ENCODE results near the gene ASAP2. TPM values are rescaled to one million over a fixed set of nuclear protein-coding genes. Genes with fewer than 3 reads are reported as not detected.
A peak's percentile ranks its signal among the peaks of the same experiment; 100 is the strongest.

Gene ASAP2
- total RNA-seq, 1 experiment from 2014 or later: 60.3 TPM

DNA sequence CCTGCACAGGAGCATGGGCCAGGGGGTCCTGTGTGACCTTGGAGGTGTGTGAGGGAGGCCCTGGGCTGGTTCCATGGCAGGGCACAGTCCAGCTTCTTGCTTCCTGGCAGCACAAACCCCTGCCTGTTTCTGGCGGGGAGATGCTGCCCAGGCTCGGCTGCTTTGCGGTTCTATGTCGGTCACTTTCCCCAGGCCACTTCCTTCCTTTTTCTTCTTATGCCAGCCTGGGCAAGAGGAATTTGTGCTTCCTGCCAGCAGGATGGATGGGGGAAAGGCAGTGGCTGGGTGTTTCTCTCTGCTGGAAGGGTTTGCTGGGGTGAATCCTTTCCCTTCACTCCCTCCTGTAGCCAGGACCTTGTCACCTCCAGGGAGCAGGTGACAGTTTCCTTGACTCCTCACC, 24.3 kb downstream of the ASAP2 start:
- Histone ChIP-seq H3K36me3 (ENCODE audit: low read depth) (no peaks in the 10 kb centered on the region), H3K9me2 (ENCODE audit: insufficient read depth) (no peaks in the 10 kb centered on the region), H4K20me1 (ENCODE audit: insufficient read depth) (peaks cover 13% of the 10 kb centered on the region; the same call in 1 of the 2 replicates), H3K4me3 (no peak overlapping the region), H3K4me2 (peak overlapping the region; percentile 79), H3K9me3 (ENCODE audit: insufficient read depth, low read depth) (no peaks in the 10 kb centered on the region), H3K79me2 (ENCODE audit: low read depth) (peaks cover 92% of the 10 kb centered on the region), H3K27me3 (ENCODE audit: insufficient read depth, low read depth) (no peaks in the 10 kb centered on the region), H3F3A (ENCODE audit: insufficient read depth, low read depth) (peaks cover 53% of the 10 kb centered on the region), H2AFZ (no peak overlapping the region), H3K4me1 (replicated peaks; ENCODE audit: insufficient read depth) (peaks cover 71% of the 10 kb centered on the region), H3K27ac (peak overlapping the region; percentile 98)
- no peak for DNase-seq
- POLR2A ChIA-PET (ENCODE audit: unreplicated experiment): no interaction called here
- BruUV-seq (replicated peaks): no TSS peak
- intact Hi-C loops (cut with micrococcal nuclease; ENCODE audit: unreplicated experiment): loop anchor here (1.0 to 10.0 kb wide), 3 partner anchors 52 to 324 kb away; partner anchors contain the start of gene ADAM17
- no peak for TF ChIP-seq EZH2 (IDR thresholded peaks at IDR 0.05; ENCODE audit: low read depth)
- TF ChIP-seq, protein P1, sequence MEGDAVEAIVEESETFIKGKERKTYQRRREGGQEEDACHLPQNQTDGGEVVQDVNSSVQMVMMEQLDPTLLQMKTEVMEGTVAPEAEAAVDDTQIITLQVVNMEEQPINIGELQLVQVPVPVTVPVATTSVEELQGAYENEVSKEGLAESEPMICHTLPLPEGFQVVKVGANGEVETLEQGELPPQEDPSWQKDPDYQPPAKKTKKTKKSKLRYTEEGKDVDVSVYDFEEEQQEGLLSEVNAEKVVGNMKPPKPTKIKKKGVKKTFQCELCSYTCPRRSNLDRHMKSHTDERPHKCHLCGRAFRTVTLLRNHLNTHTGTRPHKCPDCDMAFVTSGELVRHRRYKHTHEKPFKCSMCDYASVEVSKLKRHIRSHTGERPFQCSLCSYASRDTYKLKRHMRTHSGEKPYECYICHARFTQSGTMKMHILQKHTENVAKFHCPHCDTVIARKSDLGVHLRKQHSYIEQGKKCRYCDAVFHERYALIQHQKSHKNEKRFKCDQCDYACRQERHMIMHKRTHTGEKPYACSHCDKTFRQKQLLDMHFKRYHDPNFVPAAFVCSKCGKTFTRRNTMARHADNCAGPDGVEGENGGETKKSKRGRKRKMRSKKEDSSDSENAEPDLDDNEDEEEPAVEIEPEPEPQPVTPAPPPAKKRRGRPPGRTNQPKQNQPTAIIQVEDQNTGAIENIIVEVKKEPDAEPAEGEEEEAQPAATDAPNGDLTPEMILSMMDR (conservative IDR thresholded peaks at IDR 0.05): no peak
- CTCF ChIA-PET: interaction anchor here (0.6 kb wide), 1 partner anchor 28 kb away, joined by 3 read pairs; no protein-coding TSS in a partner anchor

DNA sequence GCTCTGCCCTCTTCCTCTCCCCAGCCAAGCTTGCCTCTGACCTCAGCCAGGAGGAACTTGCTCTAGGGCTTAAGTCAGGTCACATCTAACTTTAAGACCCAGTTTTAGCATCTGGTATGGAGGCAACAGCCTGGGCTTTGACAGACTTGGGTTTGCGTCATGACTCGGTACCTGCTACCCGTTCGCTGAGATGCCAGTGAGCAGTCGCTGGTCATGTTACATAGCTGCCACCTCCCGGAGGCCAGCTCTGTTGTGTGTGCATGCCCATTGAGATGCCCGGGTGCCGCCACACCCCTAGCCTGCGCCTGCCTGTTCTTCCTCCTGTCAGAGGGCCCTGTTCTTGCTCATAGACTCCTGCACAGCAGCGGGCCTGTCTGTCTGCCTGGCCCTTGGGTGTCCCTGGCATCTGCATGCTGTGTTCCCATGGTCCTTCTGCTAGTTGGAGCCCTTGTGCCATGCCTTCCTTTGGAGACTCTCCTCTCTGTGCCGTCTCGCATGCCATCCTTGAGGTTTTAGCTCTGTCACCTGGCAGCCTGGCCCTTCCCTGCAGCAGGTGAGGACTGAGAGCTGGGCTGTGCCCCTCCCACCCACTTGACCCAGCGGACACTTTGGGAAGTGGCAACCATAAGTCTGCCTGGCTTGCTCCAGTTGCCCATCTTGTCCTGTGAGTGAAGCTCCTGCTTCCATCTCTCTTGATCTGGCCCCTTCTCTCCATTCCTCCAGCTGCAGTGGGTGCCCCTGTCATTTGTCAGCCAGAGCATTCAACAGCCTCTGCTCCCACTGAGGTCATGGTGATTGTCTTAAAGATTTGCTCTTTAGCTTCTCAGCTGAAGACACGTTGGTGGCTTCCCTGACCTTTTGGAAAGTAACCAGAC, 24.9 kb downstream of the ASAP2 start:
- H3K9me2 ChIP-seq (ENCODE audit: insufficient read depth): no peaks in the 10 kb centered on the region
- H3K27ac ChIP-seq: peak overlapping the region; percentile 98
- H2AFZ ChIP-seq: no peak overlapping the region
- H3K4me1 ChIP-seq (replicated peaks; ENCODE audit: insufficient read depth): peaks cover 78% of the 10 kb centered on the region
- peaks cover 92% of the 10 kb centered on the region for H3K79me2 ChIP-seq (ENCODE audit: low read depth)
- H3K4me3 ChIP-seq: no peak overlapping the region
- no peaks in the 10 kb centered on the region for H3K27me3 ChIP-seq (ENCODE audit: insufficient read depth, low read depth)
- H3K36me3 ChIP-seq (ENCODE audit: low read depth): no peaks in the 10 kb centered on the region
- ChIA-PET CTCF (interaction anchor here (0.6 kb wide), 1 partner anchor 27 kb away, joined by 3 read pairs; no protein-coding TSS in a partner anchor), POLR2A (ENCODE audit: unreplicated experiment) (no interaction called here)
- no TSS peak for BruUV-seq (replicated peaks)
- intact Hi-C loops (cut with micrococcal nuclease; ENCODE audit: unreplicated experiment): loop anchor here (1.0 to 10.0 kb wide), 3 partner anchors 52 to 323 kb away; partner anchors contain the start of gene ADAM17
- H3K9me3 ChIP-seq (ENCODE audit: insufficient read depth, low read depth): no peaks in the 10 kb centered on the region
- H3K4me2 ChIP-seq: peak overlapping the region; percentile 79
- peaks cover 60% of the 10 kb centered on the region for H3F3A ChIP-seq (ENCODE audit: insufficient read depth, low read depth)
- TF ChIP-seq, protein P1 (conservative IDR thresholded peaks at IDR 0.05): no peak
- TF ChIP-seq EZH2 (IDR thresholded peaks at IDR 0.05; ENCODE audit: low read depth): no peak
- DNase-seq: peak; percentile 63 to 66
- H4K20me1 ChIP-seq (ENCODE audit: insufficient read depth): peaks cover 13% of the 10 kb centered on the region; the same call in 1 of the 2 replicates

GRCh38 chr2:9232166-9232479, 25.5 kb downstream of the ASAP2 start:
- Histone ChIP-seq H4K20me1 (ENCODE audit: insufficient read depth) (peaks cover 13% of the 10 kb centered on the region; the same call in 1 of the 2 replicates), H3F3A (ENCODE audit: insufficient read depth, low read depth) (peaks cover 66% of the 10 kb centered on the region), H3K36me3 (ENCODE audit: low read depth) (no peaks in the 10 kb centered on the region), H3K79me2 (ENCODE audit: low read depth) (peaks cover 92% of the 10 kb centered on the region), H3K9me3 (ENCODE audit: insufficient read depth, low read depth) (no peaks in the 10 kb centered on the region), H3K4me1 (replicated peaks; ENCODE audit: insufficient read depth) (peaks cover 84% of the 10 kb centered on the region), H3K9me2 (ENCODE audit: insufficient read depth) (no peaks in the 10 kb centered on the region), H3K27ac (peak overlapping the region; percentile 98), H2AFZ (no peak overlapping the region), H3K4me3 (peak overlapping the region; percentile 9; the same call in 1 of the 2 replicates), H3K27me3 (ENCODE audit: insufficient read depth, low read depth) (no peaks in the 10 kb centered on the region), H3K4me2 (peak overlapping the region; percentile 79)
- TF ChIP-seq, protein P1 (conservative IDR thresholded peaks at IDR 0.05): no peak
- no peak for TF ChIP-seq EZH2 (IDR thresholded peaks at IDR 0.05; ENCODE audit: low read depth)
- ChIA-PET POLR2A (ENCODE audit: unreplicated experiment) (no interaction called here), CTCF (no interaction called here)
- no peak for DNase-seq
- intact Hi-C loops (cut with micrococcal nuclease; ENCODE audit: unreplicated experiment): loop anchor here (10.0 kb wide), 1 partner anchor 323 kb away; the partner anchor contains the start of gene ADAM17
- BruUV-seq (replicated peaks): no TSS peak

Measured in PC-9 (cell line).